ENCODE measurements around the gene PCDHB4. TPM values are rescaled to one million over a fixed set of nuclear protein-coding genes. Genes with fewer than 3 reads are reported as not detected.
"Not testable (repeated sequence)": the region's sequence is repeated elsewhere in the genome, so short reads cannot be mapped to it uniquely, and the experiment has no call there.

The PCDHB4 gene
- polyA plus RNA-seq, 1 donor from 2014 or later = not detected

DNA sequence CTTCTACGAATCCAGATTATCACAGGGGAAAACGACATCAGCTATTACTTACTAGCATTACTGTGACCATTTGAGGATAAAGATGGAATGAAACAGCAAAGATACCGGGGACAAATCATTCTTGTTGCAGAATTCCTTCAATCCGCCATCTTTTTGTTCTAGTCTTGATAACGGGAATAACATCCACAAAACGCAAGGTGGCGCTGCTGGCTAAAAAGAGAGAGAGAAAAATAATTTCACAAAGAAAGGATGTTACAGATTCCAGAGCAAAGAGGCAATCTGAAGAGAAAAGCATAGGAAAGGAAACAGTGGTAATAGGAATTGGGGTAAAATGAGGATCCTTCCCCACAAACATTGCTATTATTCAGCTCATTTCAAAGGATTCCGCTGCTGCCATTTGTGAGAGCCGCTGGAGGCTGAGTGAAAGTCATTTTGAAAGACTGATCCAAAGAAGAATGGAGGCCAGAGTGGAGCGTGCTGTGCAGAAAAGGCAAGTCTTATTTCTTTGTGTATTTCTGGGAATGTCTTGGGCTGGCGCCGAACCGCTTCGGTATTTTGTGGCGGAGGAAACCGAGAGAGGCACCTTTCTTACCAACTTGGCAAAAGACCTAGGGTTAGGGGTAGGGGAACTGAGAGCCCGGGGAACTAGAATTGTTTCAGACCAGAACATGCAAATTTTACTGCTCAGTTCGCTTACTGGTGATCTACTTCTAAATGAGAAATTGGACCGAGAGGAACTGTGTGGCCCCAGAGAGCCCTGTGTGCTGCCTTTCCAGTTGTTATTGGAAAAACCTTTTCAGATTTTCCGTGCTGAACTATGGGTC, 51.0 kb downstream of the PCDHB4 start, which contains the start of gene PCDHB7:
Gene PCDHB7 (plus strand): TSS at position 264 of the 824 bp plus-strand sequence. CDS start 192 bp downstream, at position 456.
- Mint-ChIP-seq H3K27ac (no peak within 1 kb of the TSS), H3K36me3 (peaks cover 2% of the 10 kb centered on the region), H3K4me1 (peaks cover 0 to 2% (median 0%) of the 10 kb centered on the region in 3 donors), H3K9me3 (peaks cover 2 to 11% (median 4%) of the 10 kb centered on the region in 3 donors), H3K27me3 (peaks cover 14% of the 10 kb centered on the region), H3K4me3 (no peak within 1 kb of the TSS)

DNA sequence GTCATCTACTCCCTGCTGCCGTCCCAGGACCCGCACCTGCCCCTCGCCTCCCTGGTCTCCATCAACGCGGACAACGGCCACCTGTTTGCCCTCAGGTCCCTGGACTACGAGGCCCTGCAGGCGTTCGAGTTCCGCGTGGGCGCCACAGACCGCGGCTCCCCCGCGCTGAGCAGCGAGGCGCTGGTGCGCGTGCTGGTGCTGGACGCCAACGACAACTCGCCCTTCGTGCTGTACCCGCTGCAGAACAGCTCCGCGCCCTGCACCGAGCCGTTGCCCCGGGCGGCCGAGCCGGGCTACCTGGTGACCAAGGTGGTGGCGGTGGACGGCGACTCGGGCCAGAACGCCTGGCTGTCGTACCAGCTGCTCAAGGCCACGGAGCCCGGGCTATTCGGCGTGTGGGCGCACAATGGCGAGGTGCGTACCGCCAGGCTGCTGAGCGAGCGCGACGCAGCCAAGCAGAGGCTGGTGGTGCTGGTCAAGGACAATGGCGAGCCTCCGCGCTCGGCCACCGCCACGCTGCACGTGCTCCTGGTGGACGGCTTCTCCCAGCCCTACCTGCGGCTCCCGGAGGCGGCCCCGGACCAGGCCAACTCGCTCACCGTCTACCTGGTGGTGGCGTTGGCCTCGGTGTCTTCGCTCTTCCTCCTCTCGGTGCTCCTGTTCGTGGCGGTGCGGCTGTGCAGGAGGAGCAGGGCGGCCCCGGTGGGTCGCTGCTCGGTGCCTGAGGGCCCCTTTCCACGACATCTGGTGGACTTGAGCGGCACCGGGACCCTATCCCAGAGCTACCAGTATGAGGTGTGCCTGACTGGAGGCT, 52.9 kb downstream of the PCDHB4 start:
- H3K4me1 Mint-ChIP-seq, H3K36me3 Mint-ChIP-seq, H3K27ac Mint-ChIP-seq, H3K4me3 Mint-ChIP-seq, H3K9me3 Mint-ChIP-seq, H3K27me3 Mint-ChIP-seq: not testable (repeated sequence)

Other genes with a start within 250 kb of the PCDHB4 start
- gene PCDHA12, start 246.5 kb upstream of the PCDHB4 start, polyA plus RNA-seq = not detected
- not detected for gene PCDHA13, start 239.7 kb upstream of the PCDHB4 start, polyA plus RNA-seq
- gene PCDHAC1, start 195.5 kb upstream of the PCDHB4 start, polyA plus RNA-seq = not detected
- gene PCDHAC2, start 155.3 kb upstream of the PCDHB4 start, polyA plus RNA-seq = not detected
- gene PCDHB1, start 70.4 kb upstream of the PCDHB4 start, polyA plus RNA-seq = not detected
- gene PCDHB2, start 27.2 kb upstream of the PCDHB4 start, polyA plus RNA-seq = not detected
- gene PCDHB3, start 21.3 kb upstream of the PCDHB4 start, polyA plus RNA-seq = not detected
- gene PCDHB5, start 13.4 kb downstream of the PCDHB4 start, polyA plus RNA-seq = not detected
- not detected for gene PCDHB6, start 28.2 kb downstream of the PCDHB4 start, polyA plus RNA-seq
- not detected for gene PCDHB7, start 50.8 kb downstream of the PCDHB4 start, polyA plus RNA-seq
- not detected for gene PCDHB8, start 56.0 kb downstream of the PCDHB4 start, polyA plus RNA-seq
- gene PCDHB16, start 60.6 kb downstream of the PCDHB4 start, polyA plus RNA-seq = not detected
- gene PCDHB9, start 65.3 kb downstream of the PCDHB4 start, polyA plus RNA-seq = 0.31 TPM
- gene PCDHB10, start 70.5 kb downstream of the PCDHB4 start, polyA plus RNA-seq = not detected
- gene PCDHB11, start 77.8 kb downstream of the PCDHB4 start, polyA plus RNA-seq = not detected
- gene PCDHB12, start 86.9 kb downstream of the PCDHB4 start, polyA plus RNA-seq = not detected
- 0.05 TPM for gene PCDHB13, start 92.1 kb downstream of the PCDHB4 start, polyA plus RNA-seq
- not detected for gene PCDHB14, start 101.5 kb downstream of the PCDHB4 start, polyA plus RNA-seq
- gene PCDHB15, start 123.6 kb downstream of the PCDHB4 start, polyA plus RNA-seq = not detected
- gene SLC25A2, start 182.2 kb downstream of the PCDHB4 start, polyA plus RNA-seq = not detected
- 216 TPM for gene TAF7, start 199.0 kb downstream of the PCDHB4 start, polyA plus RNA-seq
- gene PCDHGA1, start 208.7 kb downstream of the PCDHB4 start, polyA plus RNA-seq = not detected
- not detected for gene PCDHGA2, start 216.9 kb downstream of the PCDHB4 start, polyA plus RNA-seq
- gene PCDHGA3, start 222.0 kb downstream of the PCDHB4 start, polyA plus RNA-seq = 0.23 TPM
- 0.41 TPM for gene PCDHGB1, start 228.3 kb downstream of the PCDHB4 start, polyA plus RNA-seq
- gene PCDHGA4, start 233.2 kb downstream of the PCDHB4 start, polyA plus RNA-seq = not detected
- 0.21 TPM for gene PCDHGB2, start 238.2 kb downstream of the PCDHB4 start, polyA plus RNA-seq
- gene PCDHGA5, start 242.3 kb downstream of the PCDHB4 start, polyA plus RNA-seq = not detected
- not detected for gene PCDHGB3, start 248.4 kb downstream of the PCDHB4 start, polyA plus RNA-seq